K562 (cell line): ENCODE results near the gene RUNX1. TPM values are rescaled to one million over a fixed set of nuclear protein-coding genes. Genes with fewer than 3 reads are reported as not detected.
A peak's percentile ranks its signal among the peaks of the same experiment; 100 is the strongest.

Experiments used
- BRD4 ChIP-seq: fragments of 200-600 bp; sonication (generic); IDR thresholded peaks from 2 replicates; pipeline ENCODE4 v1.6.1; 2017; ENCODE audit warnings: inconsistent platforms
- CC2D1A ChIP-seq: fragments of 450-650 bp; IDR thresholded peaks from 2 replicates; pipeline ENCODE4 v1.6.1; 2017; ENCODE audit warnings: mild to moderate bottlenecking
- CTCF ChIP-seq, 3 experiments: IDR thresholded peaks in 2 of 3; conservative IDR thresholded peaks in 1 of 3; 2 replicates each; pipeline ENCODE4 v1.5.1; 2011 to 2012; ENCODE audit warnings: low read length in 3 of 3, mild to moderate bottlenecking in 3 of 3, control low read depth in 2 of 3, improper control_type of control experiment in 1 of 3, inconsistent platforms in 1 of 3, low read depth in 1 of 3, mixed read lengths in 1 of 3, moderate library complexity in 1 of 3; ENCODE audit not compliant: insufficient read depth in 2 of 3
- FOXP4 ChIP-seq: sonication (generic); formaldehyde crosslinking; IDR thresholded peaks from 2 replicates; pipeline ENCODE4 v1.8.0; 2022; ENCODE audit warnings: mild to moderate bottlenecking, missing genetic modification reagents, borderline replicate concordance
- GABPA ChIP-seq: fragments of 200-800 bp; sonication (Bioruptor generic); conservative IDR thresholded peaks from 2 replicates; pipeline ENCODE4 v1.6.1; 2016; ENCODE audit warnings: low read depth, missing genetic modification characterization, missing compliant biosample characterization
- MEF2A ChIP-seq: IDR thresholded peaks from 2 replicates; pipeline ENCODE4 v1.6.1; 2011; ENCODE audit warnings: low read depth, mild to moderate bottlenecking, low read length, moderate library complexity; ENCODE audit not compliant: control insufficient read depth
- MITF ChIP-seq: IDR thresholded peaks from 2 replicates; pipeline ENCODE4 v1.6.1; 2014; ENCODE audit warnings: antibody characterized with exemption
- RUNX1 ChIP-seq: sonication (generic); IDR thresholded peaks from 2 replicates; pipeline ENCODE4 v1.6.1; 2016; ENCODE audit warnings: antibody characterized with exemption, low read depth
- ZBTB11 ChIP-seq, 3 experiments: fragments of 200-800 bp in 1 of 3; fragments of 250-450 bp in 1 of 3; fragments of 450-650 bp in 1 of 3; sonication (Bioruptor Pico) in 1 of 3; sonication (Bioruptor generic) in 1 of 3; formaldehyde crosslinking in 1 of 3; IDR thresholded peaks; 2 replicates each; pipeline versions ENCODE4 v1.6.1 to v1.8.0; 2016 to 2022; ENCODE audit warnings: mild to moderate bottlenecking in 2 of 3, missing genetic modification characterization in 2 of 3, missing compliant biosample characterization in 1 of 3, moderate library complexity in 1 of 3
- ZNF224 ChIP-seq: sonication (generic); formaldehyde crosslinking; IDR thresholded peaks from 2 replicates; pipeline ENCODE4 v1.8.0; 2022; ENCODE audit warnings: mild to moderate bottlenecking, missing genetic modification reagents
- ZNF644 ChIP-seq: fragments of 200-800 bp; sonication (Bioruptor generic); IDR thresholded peaks from 2 replicates; pipeline ENCODE4 v1.6.1; 2016; ENCODE audit warnings: low read depth, missing genetic modification characterization, missing compliant biosample characterization
- polyA plus RNA-seq, 8 experiments: library from polyadenylated mRNA; depleted of rRNA in 4 of 8; stranded (reverse) in 5 of 8; unstranded in 3 of 8; fragments of >200 nt; fragmentation: Nextera tagmentation in 2 of 8; fragmentation: Illumina TruSeq in 1 of 8; extraction: Ambion mirVana in 2 of 8; extraction: Trizol in 1 of 8; gene quantifications; 2 replicates each; pipeline versions ENCODE4 v1.2.1 to v1.2.3, GENCODE V29; 2011 to 2014; ENCODE audit warnings: inconsistent platforms in 1 of 8, missing spikeins in 1 of 8
- total RNA-seq, 7 experiments: library from RNA; depleted of rRNA in 6 of 7; stranded (reverse); fragments of >200 nt in 6 of 7; fragmentation: Illumina TruSeq in 2 of 7; extraction: Trizol in 2 of 7; gene quantifications; 2 replicates each; pipeline versions ENCODE4 v1.2.1 to v1.2.3, GENCODE V29; 2011 to 2021; ENCODE audit warnings: low replicate concordance in 1 of 7

Gene RUNX1
- total and polyA plus RNA-seq, 9 of the 15 experiments (the other 6 are each of a cell fraction or from before 2014, with no cell fraction given): 2.2 to 68.6 (median 17.8) TPM

GRCh38 chr21:34889320-34889675 is 159.8 kb downstream of the RUNX1 start (continued):
- no peak for TF ChIP-seq FOXP4 (CRISPR knock-in tag)
- no peak for TF ChIP-seq MEF2A
- TF ChIP-seq GABPA (tag): peak; percentile 76; the same call in 1 of the 2 replicates
- 0 out of 2 replicates have a peak, but pooled peaks have one; percentile 69 for TF ChIP-seq ZNF224 (CRISPR knock-in tag)
- no peak for TF ChIP-seq CTCF (IDR thresholded peaks at IDR 0.05 in 2 of 3, conservative IDR thresholded peaks at IDR 0.05 in 1 of 3; ENCODE audit: insufficient read depth in 2 of 3, low read depth in 1 of 3, low read length in 3 of 3)
- TF ChIP-seq RUNX1: peak; percentile 28; the same call in 1 of the 2 replicates
- TF ChIP-seq BRD4: peak; percentile 65; the same call in 1 of the 2 replicates
- TF ChIP-seq ZNF644: 0 out of 2 replicates have a peak, but pooled peaks have one; percentile 72
- peak; percentile 36; the same call in 1 of the 2 replicates for TF ChIP-seq CC2D1A
- 0 out of 6 replicates have a peak, but pooled peaks of 1 of the 3 experiments have one; percentile 8 for TF ChIP-seq ZBTB11 (CRISPR knock-in tag; IDR thresholded peaks at IDR 0.05)
- TF ChIP-seq MITF: no peak
